H9 (cell line): ENCODE results near the gene SLC5A1. TPM values are rescaled to one million over a fixed set of nuclear protein-coding genes. Genes with fewer than 3 reads are reported as not detected.

Source experiments
- DNase-seq: peaks from one replicate; pipeline ENCODE4 v3.0.0-alpha.2; 2017
- H2AFZ ChIP-seq: one replicate; pipeline ENCODE4 v1.6.1; 2013; ENCODE audit warnings: mild to moderate bottlenecking, low read length, control low read depth, moderate library complexity
- H2AK5ac ChIP-seq: 2 replicates; pipeline ENCODE4 v1.6.1; 2013; ENCODE audit warnings: low read length, control low read depth, mixed read lengths; ENCODE audit not compliant: insufficient read length
- H2BK120ac ChIP-seq: one replicate; pipeline ENCODE4 v1.6.1; 2013; ENCODE audit warnings: low read depth, mild to moderate bottlenecking, low read length, control low read depth, inconsistent platforms; ENCODE audit not compliant: poor library complexity, severe bottlenecking
- H2BK12ac ChIP-seq: 2 replicates; pipeline ENCODE4 v1.6.1; 2013; ENCODE audit warnings: low read length, control low read depth, mixed read lengths, low read depth; ENCODE audit not compliant: insufficient read length
- H2BK15ac ChIP-seq: 2 replicates; pipeline ENCODE4 v1.6.1; 2013; ENCODE audit warnings: low read depth, low read length, control low read depth
- H2BK20ac ChIP-seq: one replicate; pipeline ENCODE4 v1.6.1; 2013; ENCODE audit warnings: low read depth, mild to moderate bottlenecking, low read length, control low read depth, inconsistent platforms; ENCODE audit not compliant: poor library complexity, severe bottlenecking
- H2BK5ac ChIP-seq: 2 replicates; pipeline ENCODE4 v1.6.1; 2013; ENCODE audit warnings: low read length, control low read depth, mixed read lengths; ENCODE audit not compliant: insufficient read length
- H3K14ac ChIP-seq: 2 replicates; pipeline ENCODE4 v1.6.1; 2013; ENCODE audit warnings: low read length, control low read depth; ENCODE audit not compliant: insufficient read depth
- H3K18ac ChIP-seq: 2 replicates; pipeline ENCODE4 v1.6.1; 2013; ENCODE audit warnings: low read depth, mild to moderate bottlenecking, mixed read lengths, low read length, control low read depth; ENCODE audit not compliant: insufficient read length
- H3K23ac ChIP-seq: 2 replicates; pipeline ENCODE4 v1.6.1; 2013; ENCODE audit warnings: low read length, control low read depth, mixed read lengths, low read depth; ENCODE audit not compliant: insufficient read length
- H3K23me2 ChIP-seq: 2 replicates; pipeline ENCODE4 v1.6.1; 2013; ENCODE audit warnings: low read depth, mild to moderate bottlenecking, mixed read lengths, low read length, control low read depth; ENCODE audit not compliant: insufficient read length, poor library complexity, severe bottlenecking
- H3K27ac ChIP-seq: 2 replicates; pipeline ENCODE4 v1.5.1; 2013; ENCODE audit warnings: low read length, control low read depth, mixed read lengths, low read depth; ENCODE audit not compliant: insufficient read length
- H3K27me3 ChIP-seq: 2 replicates; pipeline ENCODE4 v1.6.1; 2013; ENCODE audit warnings: low read length, control low read depth, inconsistent platforms; ENCODE audit not compliant: insufficient read depth
- H3K4ac ChIP-seq: 2 replicates; pipeline ENCODE4 v1.6.1; 2013; ENCODE audit warnings: low read depth, mild to moderate bottlenecking, control low read depth, inconsistent platforms, low read length, moderate library complexity
- H3K4me1 ChIP-seq: 2 replicates; pipeline ENCODE4 v1.6.1; 2013; ENCODE audit warnings: low read length, control low read depth, inconsistent platforms; ENCODE audit not compliant: insufficient read depth
- H3K4me2 ChIP-seq: 2 replicates; pipeline ENCODE4 v1.6.1; 2013; ENCODE audit warnings: low read length, control low read depth, mixed read lengths; ENCODE audit not compliant: insufficient read length, insufficient read depth
- H3K56ac ChIP-seq: 2 replicates; pipeline ENCODE4 v1.6.1; 2013; ENCODE audit warnings: low read depth, mild to moderate bottlenecking, mixed read lengths, low read length, control low read depth; ENCODE audit not compliant: insufficient read length
- H3K79me1 ChIP-seq: 2 replicates; pipeline ENCODE4 v1.6.1; 2013; ENCODE audit warnings: low read depth, mild to moderate bottlenecking, moderate library complexity, low read length, control low read depth, inconsistent platforms; ENCODE audit not compliant: insufficient read depth, poor library complexity, severe bottlenecking
- H3K79me2 ChIP-seq: 2 replicates; pipeline ENCODE4 v1.6.1; 2013; ENCODE audit warnings: low read length, control low read depth, inconsistent platforms; ENCODE audit not compliant: insufficient read depth
- H3K9ac ChIP-seq: 2 replicates; pipeline ENCODE4 v1.6.1; 2013; ENCODE audit warnings: low read length, control low read depth, mixed read lengths; ENCODE audit not compliant: insufficient read length; ENCODE audit errors: extremely low read depth
- H3K9me3 ChIP-seq: one replicate; pipeline ENCODE4 v1.6.1; 2013; ENCODE audit warnings: low read depth, low read length, inconsistent platforms; ENCODE audit not compliant: control insufficient read depth
- H3T11ph ChIP-seq: one replicate; pipeline ENCODE4 v1.6.1; 2013; ENCODE audit warnings: mild to moderate bottlenecking, low read length, control low read depth, inconsistent platforms
- H4K20me1 ChIP-seq: one replicate; pipeline ENCODE4 v1.6.1; 2013; ENCODE audit not compliant: control insufficient read depth, insufficient read length, insufficient read depth
- H4K5ac ChIP-seq: 2 replicates; pipeline ENCODE4 v1.6.1; 2013; ENCODE audit warnings: low read depth, mild to moderate bottlenecking, mixed read lengths, low read length, control low read depth; ENCODE audit not compliant: insufficient read length
- H4K8ac ChIP-seq: replicated peaks from 2 replicates; pipeline ENCODE4 v1.6.1; 2013; ENCODE audit warnings: low read length, control low read depth, mixed read lengths, low read depth; ENCODE audit not compliant: insufficient read length
- H4K91ac ChIP-seq: 2 replicates; pipeline ENCODE4 v1.6.1; 2013; ENCODE audit warnings: low read depth, mild to moderate bottlenecking, moderate library complexity, mixed read lengths, low read length, control low read depth; ENCODE audit not compliant: insufficient read length
- H3K27ac Mint-ChIP-seq, 3 experiments: 2 replicates in 2 of 3; 3 replicates in 1 of 3; pipeline ENCODE4 v1.8.0; 2020 to 2021; ENCODE audit warnings: mixed read lengths in 3 of 3, mild to moderate bottlenecking in 1 of 3, moderate library complexity in 1 of 3
- H3K27me3 Mint-ChIP-seq: 2 replicates; pipeline ENCODE4 v1.8.0; 2021; ENCODE audit warnings: low read depth, mild to moderate bottlenecking, moderate library complexity, mixed read lengths
- H3K36me3 Mint-ChIP-seq, 3 experiments: 2 replicates in 2 of 3; 3 replicates in 1 of 3; pipeline ENCODE4 v1.8.0; 2020 to 2021; ENCODE audit warnings: low read depth in 3 of 3, mixed read lengths in 3 of 3; ENCODE audit not compliant: insufficient read depth in 1 of 3
- H3K4me1 Mint-ChIP-seq, 2 experiments: 2 replicates each; pipeline ENCODE4 v1.8.0; 2020; ENCODE audit warnings: mixed read lengths in 2 of 2
- H3K4me3 Mint-ChIP-seq, 2 experiments: 2 replicates in 1 of 2; 3 replicates in 1 of 2; pipeline ENCODE4 v1.8.0; 2020 to 2021; ENCODE audit warnings: mild to moderate bottlenecking in 2 of 2, mixed read lengths in 2 of 2, moderate library complexity in 1 of 2
- H3K9me3 Mint-ChIP-seq, 2 experiments: 2 replicates in 1 of 2; 3 replicates in 1 of 2; pipeline ENCODE4 v1.8.0; 2020; ENCODE audit warnings: mild to moderate bottlenecking in 2 of 2, mixed read lengths in 2 of 2, moderate library complexity in 1 of 2
- CTCF ChIP-seq: fragments of 200-600 bp; sonication (generic); conservative IDR thresholded peaks from 3 replicates; pipeline ENCODE4 v1.8.0; 2021; ENCODE audit warnings: antibody characterized with exemption, mild to moderate bottlenecking
- WGBS: extraction: QIAGEN DNeasy Blood & Tissue Kit; methylation state at CpG from one replicate; pipeline ENCODE4 v1.1.7; 2013; ENCODE audit warnings: missing lambda C conversion rate, low lambda C conversion rate, mixed read lengths; ENCODE audit not compliant: insufficient read length; ENCODE audit errors: extremely low coverage; 5-methylcytosine and 5-hydroxymethylcytosine counted together
- total RNA-seq: library from RNA; stranded (reverse); gene quantifications from 2 replicates; pipeline ENCODE4 v1.2.1, GENCODE V29; 2021

SLC5A1 gene
- total RNA-seq, 1 experiment from 2014 or later: not detected

- Histone ChIP-seq H4K5ac (no peak overlapping the region), H2BK12ac (no peak overlapping the region), H3K79me1 (no peaks in the 10 kb centered on the region), H3K27ac (no peak overlapping the region), H2BK20ac (no peak overlapping the region), H4K91ac (no peak overlapping the region), H3K23ac (no peak overlapping the region), H3K4me2 (no peak overlapping the region), H3K9ac (no peak overlapping the region), H3K79me2 (no peaks in the 10 kb centered on the region), H2AK5ac (no peak overlapping the region), H3K56ac (no peak overlapping the region), H3K9me3 (no peaks in the 10 kb centered on the region), H2BK15ac (no peak overlapping the region), H3K27me3 (no peaks in the 10 kb centered on the region), H3K23me2 (no peaks in the 10 kb centered on the region), H3T11ph (no peak overlapping the region), H3K4me1 (no peaks in the 10 kb centered on the region), H4K8ac (no peak overlapping the region), H2BK120ac (no peak overlapping the region), H2BK5ac (no peak overlapping the region), H2AFZ (no peak overlapping the region), H3K18ac (no peak overlapping the region), H4K20me1 (no peaks in the 10 kb centered on the region), H3K14ac (no peak overlapping the region), H3K4ac (no peak overlapping the region)
- Mint-ChIP-seq H3K4me3 (no peak overlapping the region), H3K27me3 (peaks cover 72% of the 10 kb centered on the region), H3K9me3 (no peaks in the 10 kb centered on the region), H3K27ac (no peak overlapping the region), H3K36me3 (no peaks in the 10 kb centered on the region), H3K4me1 (no peaks in the 10 kb centered on the region)
- WGBS: no CpG with 5 or more reads among the region's 4 CpGs
- DNase-seq: no peak
- TF ChIP-seq CTCF: no peak
Measured at GRCh38 chr22:32059426-32059825, 16.4 kb downstream of the SLC5A1 start.
